Measurements from ENCODE around the gene LCNL1. TPM values are rescaled to one million over a fixed set of nuclear protein-coding genes. Genes with fewer than 3 reads are reported as not detected.
A peak's percentile ranks its signal among the peaks of the same experiment; 100 is the strongest.

Gene LCNL1
- total RNA-seq, 2 donors from 2014 or later = 0.24 to 1.1 TPM

GRCh38 chr9:136942881-136943230 lies 39.9 kb upstream of the LCNL1 start:
- peak overlapping the region in 1 of 2 donors; percentile 85 for H3K4me3 ChIP-seq
- peak overlapping the region; percentile 91 to 95 for H3K27ac ChIP-seq
- no peaks in the 10 kb centered on the region for H3K9me3 ChIP-seq
- TF ChIP-seq, protein P1, sequence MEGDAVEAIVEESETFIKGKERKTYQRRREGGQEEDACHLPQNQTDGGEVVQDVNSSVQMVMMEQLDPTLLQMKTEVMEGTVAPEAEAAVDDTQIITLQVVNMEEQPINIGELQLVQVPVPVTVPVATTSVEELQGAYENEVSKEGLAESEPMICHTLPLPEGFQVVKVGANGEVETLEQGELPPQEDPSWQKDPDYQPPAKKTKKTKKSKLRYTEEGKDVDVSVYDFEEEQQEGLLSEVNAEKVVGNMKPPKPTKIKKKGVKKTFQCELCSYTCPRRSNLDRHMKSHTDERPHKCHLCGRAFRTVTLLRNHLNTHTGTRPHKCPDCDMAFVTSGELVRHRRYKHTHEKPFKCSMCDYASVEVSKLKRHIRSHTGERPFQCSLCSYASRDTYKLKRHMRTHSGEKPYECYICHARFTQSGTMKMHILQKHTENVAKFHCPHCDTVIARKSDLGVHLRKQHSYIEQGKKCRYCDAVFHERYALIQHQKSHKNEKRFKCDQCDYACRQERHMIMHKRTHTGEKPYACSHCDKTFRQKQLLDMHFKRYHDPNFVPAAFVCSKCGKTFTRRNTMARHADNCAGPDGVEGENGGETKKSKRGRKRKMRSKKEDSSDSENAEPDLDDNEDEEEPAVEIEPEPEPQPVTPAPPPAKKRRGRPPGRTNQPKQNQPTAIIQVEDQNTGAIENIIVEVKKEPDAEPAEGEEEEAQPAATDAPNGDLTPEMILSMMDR (IDR thresholded peaks at IDR 0.05) = no peak
- peaks cover 0 to 43% of the 10 kb centered on the region in 2 donors for H3K4me1 ChIP-seq
- DNase-seq (ENCODE audit: low spot score) = no peak
- peaks cover 41% of the 10 kb centered on the region for H3K36me3 ChIP-seq
- H3K27me3 ChIP-seq = no peaks in the 10 kb centered on the region

DNA sequence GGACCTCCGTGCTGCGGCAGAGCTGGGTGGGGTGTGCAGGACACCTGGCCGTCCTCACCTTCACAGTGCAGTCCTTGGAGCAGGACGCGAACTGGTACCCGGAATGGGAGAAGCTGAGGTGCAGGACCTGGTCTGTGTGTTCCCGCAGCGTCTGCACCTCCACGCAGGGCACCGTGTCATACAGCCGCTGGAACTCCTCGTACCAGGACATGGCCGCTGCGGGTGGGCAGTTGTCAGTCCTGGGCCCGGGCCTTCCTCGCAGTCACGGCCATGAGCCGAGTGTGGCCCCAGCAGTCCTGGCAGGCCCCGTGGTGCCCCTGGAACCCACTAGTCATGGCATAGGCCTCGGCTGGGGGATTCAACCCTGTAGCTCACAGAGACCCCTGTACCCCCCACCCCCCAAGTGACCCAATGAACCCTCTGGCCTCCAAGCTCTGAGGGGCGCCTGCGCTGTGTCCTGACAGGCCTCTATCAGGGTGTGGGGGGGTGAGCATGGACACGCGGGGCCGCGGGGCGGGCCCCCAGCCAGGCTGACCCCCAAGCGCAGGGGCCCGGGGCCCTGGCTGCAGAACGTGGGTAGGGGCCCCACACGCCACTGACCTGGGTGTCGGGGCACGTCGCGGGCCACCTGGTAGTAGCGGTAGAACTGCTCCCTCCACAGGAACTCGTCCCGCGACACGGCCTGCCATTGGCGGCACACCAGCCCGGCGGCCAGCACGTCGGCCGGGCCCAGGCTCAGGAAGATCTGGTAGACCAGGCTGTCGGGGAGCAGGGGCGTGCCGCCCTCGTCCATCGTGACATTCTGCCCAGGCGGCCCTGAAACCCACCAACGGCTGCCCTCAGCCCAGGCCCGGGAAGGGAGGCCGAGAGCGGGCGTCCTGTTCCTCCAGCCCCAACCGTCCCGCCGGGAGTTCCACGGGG lies 39.2 kb upstream of the LCNL1 start:
- peaks cover 0 to 50% of the 10 kb centered on the region in 2 donors for H3K4me1 ChIP-seq
- H3K36me3 ChIP-seq = peaks cover 41% of the 10 kb centered on the region
- H3K27me3 ChIP-seq = no peaks in the 10 kb centered on the region
- H3K4me3 ChIP-seq = peak overlapping the region; percentile 85 to 87
- no peaks in the 10 kb centered on the region for H3K9me3 ChIP-seq
- TF ChIP-seq, protein P1 (IDR thresholded peaks at IDR 0.05) = no peak
- DNase-seq (ENCODE audit: low spot score) = no peak
- H3K27ac ChIP-seq = peak overlapping the region; percentile 91 to 95

- peaks cover 39% of the 10 kb centered on the region for H3K36me3 ChIP-seq
- H3K4me1 ChIP-seq = peaks cover 0 to 56% of the 10 kb centered on the region in 2 donors
- no peaks in the 10 kb centered on the region for H3K27me3 ChIP-seq
- DNase-seq (ENCODE audit: low spot score) = no peak
- H3K4me3 ChIP-seq = peak overlapping the region; percentile 85 to 87
- H3K9me3 ChIP-seq = no peaks in the 10 kb centered on the region
- peak overlapping the region; percentile 91 to 95 for H3K27ac ChIP-seq
- TF ChIP-seq, protein P1 (IDR thresholded peaks at IDR 0.05) = no peak
These were observed 38.6 kb upstream of the LCNL1 start for GRCh38 chr9:136944212-136944518.

GRCh38 chr9:136944519-136945332 lies 38.1 kb upstream of the LCNL1 start, which contains the start of the genes C8G and FBXW5:
Gene C8G, plus strand, starts transcription at chr9:136945243. Its CDS starts 78 bp downstream, at chr9:136945321.
Gene FBXW5, minus strand, starts transcription at chr9:136944738. Its CDS starts 655 bp downstream, at chr9:136944083.
- TF ChIP-seq, protein P1 (IDR thresholded peaks at IDR 0.05) = peak; percentile 97 to 99
- Histone ChIP-seq H3K27me3 (no peaks in the 10 kb centered on the region), H3K9me3 (no peaks in the 10 kb centered on the region), H3K4me1 (peaks cover 0 to 61% of the 10 kb centered on the region in 2 donors), H3K36me3 (peaks cover 34% of the 10 kb centered on the region), H3K4me3 (peak within 1 kb of the TSS; percentile 85 to 87), H3K27ac (peak within 1 kb of the TSS; percentile 91 to 95)
- DNase-seq (ENCODE audit: low spot score) = peak; percentile 91

GRCh38 chr9:136945333-136946227 lies 37.2 kb upstream of the LCNL1 start:
- Histone ChIP-seq H3K4me3 (no peak overlapping the region), H3K9me3 (no peaks in the 10 kb centered on the region), H3K4me1 (peaks cover 0 to 64% of the 10 kb centered on the region in 2 donors), H3K27ac (peak overlapping the region; percentile 51 to 95), H3K36me3 (peaks cover 25% of the 10 kb centered on the region), H3K27me3 (no peaks in the 10 kb centered on the region)
- TF ChIP-seq, protein P1 (IDR thresholded peaks at IDR 0.05) = no peak
- DNase-seq (ENCODE audit: low spot score) = no peak

Measured in right atrium auricular region (tissue), 2 donors.